ENCODE data around the gene CMIP.

- TF ChIP-seq POLR2A (IDR thresholded peaks at IDR 0.05) (no peak), CTCF (IDR thresholded peaks at IDR 0.05) (no peak)
Observed at GRCh38 chr16:81537721-81538561, 93.3 kb downstream of the CMIP start.

Measured in esophagus squamous epithelium (tissue), 4 donors.